Panc1 (cell line): Measurements from ENCODE around the gene GVQW3. TPM values are rescaled to one million over a fixed set of nuclear protein-coding genes. Genes with fewer than 3 reads are reported as not detected.

ENCODE experiments used
- ATAC-seq: fragments of 200-7000 bp; cut with Tn5 transposase; 2 replicates; pipeline ENCODE4 v1.9.1; 2020; ENCODE audit warnings: mild to moderate bottlenecking, moderate library complexity
- BruUV-seq: library from RNA; stranded (reverse); fragments of 400-500 nt; replicated peaks from 2 replicates; lab custom pipeline; 2021; lab: Mats Ljungman, UMichigan
- CTCF ChIA-PET: fragments of 300-600 bp; sonication (Branson Sonifier 250); formaldehyde crosslinking; loops from one replicate; lab custom pipeline; 2022; ENCODE audit warnings: antibody characterized with exemption; lab: Charles Lee
- POLR2A ChIA-PET: fragments of 300-600 bp; sonication (Branson Sonifier 250); formaldehyde crosslinking; loops from one replicate; lab custom pipeline; 2022; ENCODE audit warnings: antibody characterized with exemption; lab: Charles Lee
- DNase-seq: peaks from one replicate; pipeline ENCODE4 v3.0.0-alpha.2; 2010; ENCODE audit warnings: low read depth, low spot score
- H3K27ac ChIP-seq: 2 replicates; pipeline ENCODE4 v1.5.1; 2011; ENCODE audit warnings: mild to moderate bottlenecking, low read length, inconsistent platforms
- H3K27me3 ChIP-seq: fragments of 200-500 bp; sonication (Bioruptor generic); 2 replicates; pipeline ENCODE4 v1.6.0; 2014; ENCODE audit warnings: low read length, inconsistent platforms; ENCODE audit not compliant: control insufficient read depth, insufficient read depth
- H3K36me3 ChIP-seq: fragments of 200-500 bp; sonication (Bioruptor generic); 2 replicates; pipeline ENCODE4 v1.5.1; 2014; ENCODE audit warnings: inconsistent platforms, mild to moderate bottlenecking, low read length, moderate library complexity; ENCODE audit not compliant: control insufficient read depth, insufficient read depth
- H3K4me1 ChIP-seq: 2 replicates; pipeline ENCODE4 v1.5.1; 2011; ENCODE audit warnings: inconsistent platforms, mild to moderate bottlenecking, low read length, moderate library complexity; ENCODE audit not compliant: control insufficient read depth, insufficient read depth
- H3K4me3 ChIP-seq, 2 experiments: 2 replicates each; pipeline ENCODE4 v1.5.1; 2011 to 2012; ENCODE audit warnings: low read depth in 2 of 2, low read length in 2 of 2, mild to moderate bottlenecking in 2 of 2, inconsistent platforms in 1 of 2, moderate library complexity in 1 of 2
- H3K9me3 ChIP-seq: fragments of 200-500 bp; sonication (Bioruptor generic); 2 replicates; pipeline ENCODE4 v1.5.1; 2014; ENCODE audit warnings: low read depth, mild to moderate bottlenecking, inconsistent platforms, low read length, moderate library complexity; ENCODE audit not compliant: control insufficient read depth, insufficient read depth
- POLR2AphosphoS5 ChIP-seq: IDR thresholded peaks from 2 replicates; pipeline ENCODE4 v1.6.1; 2012; ENCODE audit warnings: mild to moderate bottlenecking, low read depth, low read length, moderate library complexity
- SIN3A ChIP-seq: IDR thresholded peaks from 2 replicates; pipeline ENCODE4 v1.6.1; 2012; ENCODE audit warnings: low read depth, mild to moderate bottlenecking, low read length, moderate library complexity, borderline replicate concordance; ENCODE audit not compliant: insufficient read depth
- TCF7L2 ChIP-seq: IDR thresholded peaks from 2 replicates; pipeline ENCODE4 v1.6.1; 2011; ENCODE audit warnings: mild to moderate bottlenecking, low read depth, low read length, inconsistent platforms
- in situ Hi-C: cut with HindIII; loops from 2 replicates; pipeline ENCODE4 v1.10.0; 2016; ENCODE audit warnings: low sequenced_read_pairs, low pct_unique_long_range_greater_than_20kb
- intact Hi-C: fragments of 100-400 bp; cut with micrococcal nuclease; formaldehyde crosslinking; loops from one replicate; pipeline ENCODE4 v1.10.0; 2022; ENCODE audit not compliant: unreplicated experiment
- total RNA-seq: library from RNA; stranded (reverse); gene quantifications from one replicate; pipeline ENCODE4 v1.2.1, GENCODE V29; 2021; ENCODE audit not compliant: unreplicated experiment
- TF ChIP-seq, protein P1 (sequence below), 2 experiments: IDR thresholded peaks; 2 replicates each; pipeline ENCODE4 v1.6.1; 2011 to 2012; ENCODE audit warnings: low read depth in 2 of 2, control low read depth in 1 of 2, low read length in 1 of 2, mild to moderate bottlenecking in 1 of 2, moderate library complexity in 1 of 2; ENCODE audit not compliant: insufficient read depth in 1 of 2
- TF ChIP-seq, protein P2 (sequence below): fragments of 450-650 bp; IDR thresholded peaks from 2 replicates; pipeline ENCODE4 v1.5.1; 2017; ENCODE audit warnings: mild to moderate bottlenecking

The GVQW3 gene
- total RNA-seq, 1 experiment from 2014 or later: 3.2 TPM

- H3K27me3 ChIP-seq: no peaks in the 10 kb centered on the region
- H3K9me3 ChIP-seq: no peaks in the 10 kb centered on the region
- ATAC-seq (no peak), DNase-seq (no peak)
- ChIA-PET CTCF (no interaction called here), POLR2A (no interaction called here)
- intact Hi-C loops (no loop called here), in situ Hi-C loops (no loop called here)
- peaks cover 15% of the 10 kb centered on the region for H3K4me1 ChIP-seq
- no peak overlapping the region for H3K4me3 ChIP-seq
- no peaks in the 10 kb centered on the region for H3K36me3 ChIP-seq
- TF ChIP-seq POLR2AphosphoS5: no peak
- TF ChIP-seq, protein P1, sequence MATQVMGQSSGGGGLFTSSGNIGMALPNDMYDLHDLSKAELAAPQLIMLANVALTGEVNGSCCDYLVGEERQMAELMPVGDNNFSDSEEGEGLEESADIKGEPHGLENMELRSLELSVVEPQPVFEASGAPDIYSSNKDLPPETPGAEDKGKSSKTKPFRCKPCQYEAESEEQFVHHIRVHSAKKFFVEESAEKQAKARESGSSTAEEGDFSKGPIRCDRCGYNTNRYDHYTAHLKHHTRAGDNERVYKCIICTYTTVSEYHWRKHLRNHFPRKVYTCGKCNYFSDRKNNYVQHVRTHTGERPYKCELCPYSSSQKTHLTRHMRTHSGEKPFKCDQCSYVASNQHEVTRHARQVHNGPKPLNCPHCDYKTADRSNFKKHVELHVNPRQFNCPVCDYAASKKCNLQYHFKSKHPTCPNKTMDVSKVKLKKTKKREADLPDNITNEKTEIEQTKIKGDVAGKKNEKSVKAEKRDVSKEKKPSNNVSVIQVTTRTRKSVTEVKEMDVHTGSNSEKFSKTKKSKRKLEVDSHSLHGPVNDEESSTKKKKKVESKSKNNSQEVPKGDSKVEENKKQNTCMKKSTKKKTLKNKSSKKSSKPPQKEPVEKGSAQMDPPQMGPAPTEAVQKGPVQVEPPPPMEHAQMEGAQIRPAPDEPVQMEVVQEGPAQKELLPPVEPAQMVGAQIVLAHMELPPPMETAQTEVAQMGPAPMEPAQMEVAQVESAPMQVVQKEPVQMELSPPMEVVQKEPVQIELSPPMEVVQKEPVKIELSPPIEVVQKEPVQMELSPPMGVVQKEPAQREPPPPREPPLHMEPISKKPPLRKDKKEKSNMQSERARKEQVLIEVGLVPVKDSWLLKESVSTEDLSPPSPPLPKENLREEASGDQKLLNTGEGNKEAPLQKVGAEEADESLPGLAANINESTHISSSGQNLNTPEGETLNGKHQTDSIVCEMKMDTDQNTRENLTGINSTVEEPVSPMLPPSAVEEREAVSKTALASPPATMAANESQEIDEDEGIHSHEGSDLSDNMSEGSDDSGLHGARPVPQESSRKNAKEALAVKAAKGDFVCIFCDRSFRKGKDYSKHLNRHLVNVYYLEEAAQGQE (IDR thresholded peaks at IDR 0.05; ENCODE audit: insufficient read depth in 1 of 2, low read depth in 2 of 2, low read length in 1 of 2): no peak
- TF ChIP-seq, protein P2, sequence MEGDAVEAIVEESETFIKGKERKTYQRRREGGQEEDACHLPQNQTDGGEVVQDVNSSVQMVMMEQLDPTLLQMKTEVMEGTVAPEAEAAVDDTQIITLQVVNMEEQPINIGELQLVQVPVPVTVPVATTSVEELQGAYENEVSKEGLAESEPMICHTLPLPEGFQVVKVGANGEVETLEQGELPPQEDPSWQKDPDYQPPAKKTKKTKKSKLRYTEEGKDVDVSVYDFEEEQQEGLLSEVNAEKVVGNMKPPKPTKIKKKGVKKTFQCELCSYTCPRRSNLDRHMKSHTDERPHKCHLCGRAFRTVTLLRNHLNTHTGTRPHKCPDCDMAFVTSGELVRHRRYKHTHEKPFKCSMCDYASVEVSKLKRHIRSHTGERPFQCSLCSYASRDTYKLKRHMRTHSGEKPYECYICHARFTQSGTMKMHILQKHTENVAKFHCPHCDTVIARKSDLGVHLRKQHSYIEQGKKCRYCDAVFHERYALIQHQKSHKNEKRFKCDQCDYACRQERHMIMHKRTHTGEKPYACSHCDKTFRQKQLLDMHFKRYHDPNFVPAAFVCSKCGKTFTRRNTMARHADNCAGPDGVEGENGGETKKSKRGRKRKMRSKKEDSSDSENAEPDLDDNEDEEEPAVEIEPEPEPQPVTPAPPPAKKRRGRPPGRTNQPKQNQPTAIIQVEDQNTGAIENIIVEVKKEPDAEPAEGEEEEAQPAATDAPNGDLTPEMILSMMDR: no peak
- TF ChIP-seq TCF7L2: no peak
- TF ChIP-seq SIN3A: no peak
- no TSS peak for BruUV-seq
- H3K27ac ChIP-seq: no peak overlapping the region
Observed at GRCh38 chr11:76376746-76377558, 4.2 kb upstream of the GVQW3 start.

GRCh38 chr11:76379807-76380158 lies 1.3 kb upstream of the GVQW3 start:
- no peak for TF ChIP-seq POLR2AphosphoS5
- no peak for TF ChIP-seq TCF7L2
- TF ChIP-seq, protein P1 (IDR thresholded peaks at IDR 0.05; ENCODE audit: insufficient read depth in 1 of 2, low read depth in 2 of 2, low read length in 1 of 2): no peak
- no peak for TF ChIP-seq SIN3A
- H3K4me1 ChIP-seq: peaks cover 18% of the 10 kb centered on the region
- ChIA-PET CTCF (interaction anchor here (0.5 kb wide), 1 partner anchor 493 kb away, joined by 3 read pairs; no protein-coding TSS in a partner anchor), POLR2A (no interaction called here)
- no peaks in the 10 kb centered on the region for H3K9me3 ChIP-seq
- DNase-seq (no peak), ATAC-seq (no peak)
- peak overlapping the region; percentile 71 to 79 for H3K4me3 ChIP-seq
- peak overlapping the region; percentile 83 for H3K27ac ChIP-seq
- intact Hi-C loops (no loop called here), in situ Hi-C loops (no loop called here)
- no peaks in the 10 kb centered on the region for H3K27me3 ChIP-seq
- no TSS peak for BruUV-seq
- H3K36me3 ChIP-seq: no peaks in the 10 kb centered on the region
